ENCODE results near the gene TRIM26.
"Not testable (repeated sequence)": the region's sequence is repeated elsewhere in the genome, so short reads cannot be mapped to it uniquely, and the experiment has no call there.

The TRIM26 gene

GRCh38 chr6:30145818-30146217 lies 67.4 kb downstream of the TRIM26 start:
- no peak for TF ChIP-seq CTCF (IDR thresholded peaks at IDR 0.05)
- Histone ChIP-seq H3K4me3 (no peak overlapping the region), H3K27ac (no peak overlapping the region)
- DNase-seq (ENCODE audit: low spot score): no peak

GRCh38 chr6:30144811-30145210 lies 68.4 kb downstream of the TRIM26 start:
- no peak for DNase-seq (ENCODE audit: low spot score)
- TF ChIP-seq CTCF (IDR thresholded peaks at IDR 0.05): no peak

GRCh38 chr6:30143780-30144179 lies 69.4 kb downstream of the TRIM26 start:
- Histone ChIP-seq H3K4me3 (no peak overlapping the region), H3K27ac (no peak overlapping the region)
- no peak for DNase-seq (ENCODE audit: low spot score)
- no peak for TF ChIP-seq CTCF (IDR thresholded peaks at IDR 0.05)

More at GRCh38 chr6:30144811-30145210, 68.4 kb downstream of the TRIM26 start:
- Histone ChIP-seq H3K27ac (no peak overlapping the region), H3K4me3 (no peak overlapping the region)

- DNase-seq (ENCODE audit: low spot score): no peak
- no peak overlapping the region for H3K27ac ChIP-seq
- no peak overlapping the region for H3K4me3 ChIP-seq
- TF ChIP-seq CTCF (IDR thresholded peaks at IDR 0.05): no peak
Measured at GRCh38 chr6:30142665-30143064, 70.5 kb downstream of the TRIM26 start.

GRCh38 chr6:30140240-30140639 lies 73.0 kb downstream of the TRIM26 start:
- H3K27ac ChIP-seq; H3K4me3 ChIP-seq; DNase-seq (ENCODE audit: low spot score): not testable (repeated sequence)

GRCh38 chr6:30136570-30137286 lies 76.5 kb downstream of the TRIM26 start:
- no peak overlapping the region for H3K4me3 ChIP-seq
- no peak for TF ChIP-seq CTCF (IDR thresholded peaks at IDR 0.05)
- DNase-seq (ENCODE audit: low spot score): no peak
- H3K27ac ChIP-seq: no peak overlapping the region

GRCh38 chr6:30135757-30136156 lies 77.4 kb downstream of the TRIM26 start, which contains the start of gene TRIM40:
Gene TRIM40 (plus strand): TSS chr6:30136140. CDS start chr6:30137037, 897 bp downstream.
- H3K27ac ChIP-seq: no peak within 1 kb of the TSS
- DNase-seq (ENCODE audit: low spot score): no peak
- H3K4me3 ChIP-seq: no peak within 1 kb of the TSS
- no peak for TF ChIP-seq CTCF (IDR thresholded peaks at IDR 0.05)
